ENCODE results near the gene UQCRQ. TPM values are rescaled to one million over a fixed set of nuclear protein-coding genes. Genes with fewer than 3 reads are reported as not detected.

The UQCRQ gene
- total and polyA plus RNA-seq, 9 of the 15 experiments (the other 6 are each of a cell fraction or from before 2014, with no cell fraction given) = 235 to 2,421 (median 883) TPM

DNA sequence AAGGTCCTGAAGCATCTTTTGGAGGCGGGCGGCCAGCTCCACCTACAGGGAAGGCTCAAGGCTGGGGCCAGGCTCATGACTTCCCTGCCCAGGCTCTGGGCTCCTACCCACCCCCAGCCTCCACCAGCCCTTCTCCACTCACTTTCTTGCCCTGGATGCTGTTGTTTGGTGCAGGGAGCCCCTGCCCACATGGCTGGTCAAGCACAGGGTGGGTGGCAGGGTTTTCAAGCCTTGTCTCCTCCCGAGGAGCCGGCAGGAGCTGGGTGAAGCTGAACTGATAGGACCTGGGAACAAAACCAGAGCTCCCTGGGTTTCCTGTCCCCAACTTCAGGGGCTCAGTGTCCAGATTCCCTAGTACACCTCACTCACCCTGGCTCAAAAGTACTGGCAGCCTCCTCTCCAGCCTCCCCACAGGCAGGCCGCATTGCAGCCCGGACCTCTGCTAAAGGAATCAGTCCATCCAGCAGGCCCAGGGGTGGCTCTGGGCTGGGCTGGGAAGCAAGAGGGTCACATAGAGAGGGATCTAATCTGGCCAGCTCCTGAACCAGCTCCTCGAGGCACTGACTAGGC, 42.9 kb upstream of the UQCRQ start:
- Histone ChIP-seq H3K36me3 (ENCODE audit: control insufficient read depth, insufficient read depth, low read length) (peaks cover 46% of the 10 kb centered on the region; the same call in 2 of the 3 replicates), H3K79me2 (ENCODE audit: control insufficient read depth, insufficient read depth, low read length) (peaks cover 5% of the 10 kb centered on the region; the same call in 1 of the 3 replicates), H4K20me1 (replicated peaks; ENCODE audit: control insufficient read depth, insufficient read depth, low read length) (no peaks in the 10 kb centered on the region), H3K27me3 (ENCODE audit: control insufficient read depth in 2 of 2, insufficient read depth in 2 of 2, low read length in 2 of 2) (no peaks in the 10 kb centered on the region), H2AFZ (ENCODE audit: low read depth, low read length) (no peak overlapping the region), H3K27ac (ENCODE audit: extremely low read depth, low read depth, low read length) (no peak overlapping the region), H3K4me1 (replicated peaks in 1 of 2; ENCODE audit: control insufficient read depth in 2 of 2, insufficient read depth in 2 of 2, low read length in 2 of 2) (peaks cover 5 to 21% of the 10 kb centered on the region in 2 experiments; a peak in 3 of 5 replicates), H3K9me1 (ENCODE audit: control insufficient read depth, insufficient read depth, low read length) (no peaks in the 10 kb centered on the region), H3K9me3 (replicated peaks; ENCODE audit: control insufficient read depth, insufficient read depth, low read depth, low read length) (no peaks in the 10 kb centered on the region), H3K4me3 (no peak overlapping the region), H3K4me2 (ENCODE audit: insufficient read depth, low read length) (no peak overlapping the region), H3K9ac (ENCODE audit: insufficient read depth in 1 of 2, low read depth in 2 of 2, low read length in 2 of 2) (no peak overlapping the region)
- FAIRE-seq (no peak), DNase-seq (ENCODE audit: extremely low read depth in 1 of 4, low spot score in 3 of 4) (no peak), ATAC-seq (no peak)
- 94% methylated on average over 5 of the region's 7 CpGs for WGBS (ENCODE audit: insufficient coverage, low coverage, missing lambda C conversion rate)
- TF ChIP-seq ZNF75A (CRISPR knock-in tag; IDR thresholded peaks at IDR 0.05) = no peak
- no peak for TF ChIP-seq SRSF1 (IDR thresholded peaks at IDR 0.05; ENCODE audit: low read depth, low read length)
- no peak for TF ChIP-seq SRSF3 (IDR thresholded peaks at IDR 0.05; ENCODE audit: insufficient read depth, low read length)
- peak; percentile 22 for TF ChIP-seq POLR2G (IDR thresholded peaks at IDR 0.05; ENCODE audit: low read depth, low read length)
- no peak for TF ChIP-seq MXI1 (IDR thresholded peaks at IDR 0.05; ENCODE audit: low read depth, low read length)
- 0 out of 2 replicates have a peak, but pooled peaks have one; percentile 28 for TF ChIP-seq RBFOX2 (IDR thresholded peaks at IDR 0.05; ENCODE audit: low read depth, low read length)
- TF ChIP-seq PYGO2 (tag; IDR thresholded peaks at IDR 0.05) = no peak
- TF ChIP-seq SMAD1 (IDR thresholded peaks at IDR 0.05; ENCODE audit: low read depth, low read length, partially characterized antibody) = no peak
- TF ChIP-seq ZNF143 (CRISPR knock-in tag; IDR thresholded peaks at IDR 0.05) = no peak
- TF ChIP-seq, protein P1, sequence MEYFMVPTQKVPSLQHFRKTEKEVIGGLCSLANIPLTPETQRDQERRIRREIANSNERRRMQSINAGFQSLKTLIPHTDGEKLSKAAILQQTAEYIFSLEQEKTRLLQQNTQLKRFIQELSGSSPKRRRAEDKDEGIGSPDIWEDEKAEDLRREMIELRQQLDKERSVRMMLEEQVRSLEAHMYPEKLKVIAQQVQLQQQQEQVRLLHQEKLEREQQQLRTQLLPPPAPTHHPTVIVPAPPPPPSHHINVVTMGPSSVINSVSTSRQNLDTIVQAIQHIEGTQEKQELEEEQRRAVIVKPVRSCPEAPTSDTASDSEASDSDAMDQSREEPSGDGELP (CRISPR knock-in tag; IDR thresholded peaks at IDR 0.05; ENCODE audit: borderline replicate concordance) = no peak
- no peak for TF ChIP-seq NFIX (CRISPR knock-in tag; IDR thresholded peaks at IDR 0.05; ENCODE audit: low read depth)
- TF ChIP-seq MIER1 (IDR thresholded peaks at IDR 0.05; ENCODE audit: low read depth) = no peak
- TF ChIP-seq, protein P2, sequence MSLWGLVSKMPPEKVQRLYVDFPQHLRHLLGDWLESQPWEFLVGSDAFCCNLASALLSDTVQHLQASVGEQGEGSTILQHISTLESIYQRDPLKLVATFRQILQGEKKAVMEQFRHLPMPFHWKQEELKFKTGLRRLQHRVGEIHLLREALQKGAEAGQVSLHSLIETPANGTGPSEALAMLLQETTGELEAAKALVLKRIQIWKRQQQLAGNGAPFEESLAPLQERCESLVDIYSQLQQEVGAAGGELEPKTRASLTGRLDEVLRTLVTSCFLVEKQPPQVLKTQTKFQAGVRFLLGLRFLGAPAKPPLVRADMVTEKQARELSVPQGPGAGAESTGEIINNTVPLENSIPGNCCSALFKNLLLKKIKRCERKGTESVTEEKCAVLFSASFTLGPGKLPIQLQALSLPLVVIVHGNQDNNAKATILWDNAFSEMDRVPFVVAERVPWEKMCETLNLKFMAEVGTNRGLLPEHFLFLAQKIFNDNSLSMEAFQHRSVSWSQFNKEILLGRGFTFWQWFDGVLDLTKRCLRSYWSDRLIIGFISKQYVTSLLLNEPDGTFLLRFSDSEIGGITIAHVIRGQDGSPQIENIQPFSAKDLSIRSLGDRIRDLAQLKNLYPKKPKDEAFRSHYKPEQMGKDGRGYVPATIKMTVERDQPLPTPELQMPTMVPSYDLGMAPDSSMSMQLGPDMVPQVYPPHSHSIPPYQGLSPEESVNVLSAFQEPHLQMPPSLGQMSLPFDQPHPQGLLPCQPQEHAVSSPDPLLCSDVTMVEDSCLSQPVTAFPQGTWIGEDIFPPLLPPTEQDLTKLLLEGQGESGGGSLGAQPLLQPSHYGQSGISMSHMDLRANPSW (CRISPR knock-in tag; IDR thresholded peaks at IDR 0.05) = no peak
- TF ChIP-seq FOXK1 (CRISPR knock-in tag; IDR thresholded peaks at IDR 0.05; ENCODE audit: borderline replicate concordance) = no peak
- TF ChIP-seq CBX5 (IDR thresholded peaks at IDR 0.05; ENCODE audit: borderline replicate concordance, low read depth) = no peak
- no peak for TF ChIP-seq YBX1 (IDR thresholded peaks at IDR 0.05)
- in situ Hi-C loops (cut with MboI) (no loop called here), intact Hi-C loops (cut with micrococcal nuclease) (loop anchor here (5.0 kb wide), 2 partner anchors 161 to 231 kb away; no protein-coding TSS in a partner anchor)
- ChIA-PET CTCF (ENCODE audit: low intra/inter-chr PET ratio) (no interaction called here), POLR2A (interaction anchor here (0.8 to 1.1 kb wide), 2 partner anchors 26 to 140 kb away, joined by 3 to 5 read pairs; partner anchors contain the start of gene AFF4)
- BruUV-seq (replicated peaks) = no TSS peak
